DND-41 (cell line): ENCODE results near the gene NUTM2G.
"Not testable (repeated sequence)": the region's sequence is repeated elsewhere in the genome, so short reads cannot be mapped to it uniquely, and the experiment has no call there.

Experiments
- ATAC-seq: fragments of 200-7000 bp; cut with Tn5 transposase; 3 replicates; pipeline ENCODE4 v1.9.1; 2021; ENCODE audit warnings: low read depth; ENCODE audit not compliant: insufficient read depth
- DNase-seq: peaks from one replicate; pipeline ENCODE4 v3.0.0-alpha.2; 2020
- H2AFZ ChIP-seq: 2 replicates; pipeline ENCODE4 v1.6.0; 2012; ENCODE audit warnings: low read depth, low read length
- H3K27ac ChIP-seq: 2 replicates; pipeline ENCODE4 v1.5.1; 2012; ENCODE audit warnings: low read length, inconsistent platforms
- H3K27me3 ChIP-seq: fragments of 200-600 bp; sonication (generic); 2 replicates; pipeline ENCODE4 v1.6.0; 2012; ENCODE audit warnings: low read length, mild to moderate bottlenecking, inconsistent platforms; ENCODE audit not compliant: insufficient read depth, poor library complexity
- H3K36me3 ChIP-seq: 2 replicates; pipeline ENCODE4 v1.5.1; 2012; ENCODE audit warnings: low read length, inconsistent platforms; ENCODE audit not compliant: insufficient read depth
- H3K4me1 ChIP-seq: 2 replicates; pipeline ENCODE4 v1.5.1; 2012; ENCODE audit warnings: mild to moderate bottlenecking, low read length; ENCODE audit not compliant: insufficient read depth
- H3K4me2 ChIP-seq: 2 replicates; pipeline ENCODE4 v1.6.0; 2012; ENCODE audit warnings: mild to moderate bottlenecking, moderate library complexity, low read length, inconsistent platforms; ENCODE audit not compliant: insufficient read depth
- H3K4me3 ChIP-seq, 2 experiments: fragments of 200-600 bp in 1 of 2; shearing (Covaris generic) in 1 of 2; 2 replicates each; pipeline ENCODE4 v1.5.1; 2012 to 2016; ENCODE audit warnings: inconsistent platforms in 2 of 2, low read length in 2 of 2, mild to moderate bottlenecking in 2 of 2, low read depth in 1 of 2, moderate library complexity in 1 of 2
- H3K79me2 ChIP-seq: 2 replicates; pipeline ENCODE4 v1.6.0; 2012; ENCODE audit warnings: low read length, inconsistent platforms; ENCODE audit not compliant: insufficient read depth
- H3K9ac ChIP-seq: 2 replicates; pipeline ENCODE4 v1.6.0; 2012; ENCODE audit warnings: low read depth, mild to moderate bottlenecking, inconsistent platforms, low read length, moderate library complexity
- H3K9me3 ChIP-seq: 2 replicates; pipeline ENCODE4 v1.5.1; 2012; ENCODE audit warnings: low read length, moderate library complexity, mild to moderate bottlenecking, inconsistent platforms; ENCODE audit not compliant: insufficient read depth, severe bottlenecking
- H4K20me1 ChIP-seq: 2 replicates; pipeline ENCODE4 v1.6.0; 2012; ENCODE audit warnings: low read length; ENCODE audit not compliant: insufficient read depth
- EZH2 ChIP-seq: IDR thresholded peaks from 3 replicates; pipeline ENCODE4 v1.6.1; 2012; ENCODE audit warnings: borderline replicate concordance, low read depth, mild to moderate bottlenecking, moderate library complexity, low read length, inconsistent platforms; ENCODE audit not compliant: severe bottlenecking
- TF ChIP-seq, protein P1 (sequence below): IDR thresholded peaks from 2 replicates; pipeline ENCODE4 v1.5.1; 2012; ENCODE audit warnings: borderline replicate concordance, low read length, moderate library complexity, mild to moderate bottlenecking; ENCODE audit not compliant: poor library complexity, severe bottlenecking; ENCODE audit errors: extremely low read depth

The NUTM2G gene

DNA sequence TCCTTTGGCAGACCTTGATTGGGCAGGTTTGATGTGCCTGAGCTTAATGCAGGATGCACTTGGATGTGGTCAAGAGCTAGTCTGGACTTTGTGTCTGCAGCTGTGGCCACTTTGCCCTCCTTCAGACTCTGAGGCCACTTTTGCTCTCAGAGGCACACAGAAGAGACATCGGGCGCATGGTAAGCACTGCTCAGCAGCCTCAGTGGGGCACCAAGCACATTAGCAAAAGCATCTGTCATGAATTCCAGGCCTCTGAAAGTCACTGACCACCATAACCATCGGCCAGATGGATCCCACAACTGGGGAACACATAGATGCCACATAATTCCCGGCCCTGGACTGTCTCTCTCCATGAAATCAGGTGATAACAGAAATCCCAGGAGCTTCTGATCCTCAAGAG lies 40.1 kb upstream of the NUTM2G start:
- Histone ChIP-seq H2AFZ (no peak overlapping the region), H3K79me2 (no peaks in the 10 kb centered on the region), H3K27me3 (no peaks in the 10 kb centered on the region), H3K9me3 (no peaks in the 10 kb centered on the region), H4K20me1 (no peaks in the 10 kb centered on the region), H3K4me2 (no peak overlapping the region), H3K36me3 (peaks cover 28% of the 10 kb centered on the region), H3K27ac (no peak overlapping the region), H3K9ac (no peak overlapping the region), H3K4me3 (no peak overlapping the region), H3K4me1 (no peaks in the 10 kb centered on the region)
- TF ChIP-seq EZH2, result no peak
- TF ChIP-seq, protein P1, sequence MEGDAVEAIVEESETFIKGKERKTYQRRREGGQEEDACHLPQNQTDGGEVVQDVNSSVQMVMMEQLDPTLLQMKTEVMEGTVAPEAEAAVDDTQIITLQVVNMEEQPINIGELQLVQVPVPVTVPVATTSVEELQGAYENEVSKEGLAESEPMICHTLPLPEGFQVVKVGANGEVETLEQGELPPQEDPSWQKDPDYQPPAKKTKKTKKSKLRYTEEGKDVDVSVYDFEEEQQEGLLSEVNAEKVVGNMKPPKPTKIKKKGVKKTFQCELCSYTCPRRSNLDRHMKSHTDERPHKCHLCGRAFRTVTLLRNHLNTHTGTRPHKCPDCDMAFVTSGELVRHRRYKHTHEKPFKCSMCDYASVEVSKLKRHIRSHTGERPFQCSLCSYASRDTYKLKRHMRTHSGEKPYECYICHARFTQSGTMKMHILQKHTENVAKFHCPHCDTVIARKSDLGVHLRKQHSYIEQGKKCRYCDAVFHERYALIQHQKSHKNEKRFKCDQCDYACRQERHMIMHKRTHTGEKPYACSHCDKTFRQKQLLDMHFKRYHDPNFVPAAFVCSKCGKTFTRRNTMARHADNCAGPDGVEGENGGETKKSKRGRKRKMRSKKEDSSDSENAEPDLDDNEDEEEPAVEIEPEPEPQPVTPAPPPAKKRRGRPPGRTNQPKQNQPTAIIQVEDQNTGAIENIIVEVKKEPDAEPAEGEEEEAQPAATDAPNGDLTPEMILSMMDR, result no peak
- no peak for ATAC-seq
- DNase-seq, result no peak

DNA sequence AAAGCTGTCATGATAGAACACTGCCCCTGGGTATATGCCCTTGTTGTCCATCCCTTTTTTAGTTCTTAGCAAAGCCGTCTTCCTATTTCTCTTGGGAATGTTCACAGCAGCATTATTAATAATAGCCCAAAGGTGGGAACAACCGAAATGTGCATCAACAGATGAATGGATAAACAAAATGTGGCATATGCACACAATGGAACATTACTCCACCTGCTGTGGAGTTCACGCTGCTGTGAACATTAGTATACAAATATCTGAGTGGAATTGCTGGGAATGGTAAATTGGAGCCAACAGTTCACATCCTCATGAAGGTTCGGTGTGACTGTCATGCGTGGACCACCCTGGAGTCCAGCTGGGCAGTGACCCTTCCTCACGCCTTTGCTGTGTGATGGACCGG lies 36.5 kb upstream of the NUTM2G start:
- ATAC-seq (no peak), DNase-seq (no peak)
- no peaks in the 10 kb centered on the region for H3K9me3 ChIP-seq
- TF ChIP-seq EZH2, result no peak
- TF ChIP-seq, protein P1, result no peak
- no peak overlapping the region for H3K4me3 ChIP-seq
- H3K27me3 ChIP-seq, result no peaks in the 10 kb centered on the region
- H3K4me1 ChIP-seq, result no peaks in the 10 kb centered on the region
- H3K4me2 ChIP-seq, result no peak overlapping the region
- H3K27ac ChIP-seq, result no peak overlapping the region
- no peak overlapping the region for H2AFZ ChIP-seq
- no peaks in the 10 kb centered on the region for H4K20me1 ChIP-seq
- no peaks in the 10 kb centered on the region for H3K79me2 ChIP-seq
- H3K36me3 ChIP-seq, result peaks cover 56% of the 10 kb centered on the region
- no peak overlapping the region for H3K9ac ChIP-seq

DNA sequence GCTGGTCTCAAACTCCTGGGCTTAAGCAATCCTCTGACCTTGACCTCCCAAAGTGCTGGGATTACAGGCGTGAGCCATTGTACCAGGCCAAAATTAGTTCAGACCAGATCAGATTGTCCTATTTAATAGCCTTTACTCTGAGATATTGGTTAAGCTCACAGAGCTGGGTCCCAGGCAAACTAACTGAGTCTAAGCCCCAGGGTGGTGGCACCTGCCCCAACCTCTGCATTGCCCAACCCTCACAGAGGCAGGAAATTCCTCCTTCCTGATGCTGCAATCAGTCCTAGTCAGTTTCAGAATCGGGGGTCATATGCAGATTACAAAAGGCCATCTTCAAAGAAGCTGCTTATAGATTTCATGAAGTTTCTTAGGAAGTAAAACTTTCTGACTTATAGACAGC lies 28.6 kb upstream of the NUTM2G start:
- H3K4me3 ChIP-seq, H3K79me2 ChIP-seq, H3K27ac ChIP-seq, H2AFZ ChIP-seq, H3K4me2 ChIP-seq, DNase-seq, ATAC-seq, H3K9ac ChIP-seq, H3K27me3 ChIP-seq, H3K9me3 ChIP-seq, H4K20me1 ChIP-seq, H3K4me1 ChIP-seq: not testable (repeated sequence)
- peaks cover 26% of the 10 kb centered on the region for H3K36me3 ChIP-seq

DNA sequence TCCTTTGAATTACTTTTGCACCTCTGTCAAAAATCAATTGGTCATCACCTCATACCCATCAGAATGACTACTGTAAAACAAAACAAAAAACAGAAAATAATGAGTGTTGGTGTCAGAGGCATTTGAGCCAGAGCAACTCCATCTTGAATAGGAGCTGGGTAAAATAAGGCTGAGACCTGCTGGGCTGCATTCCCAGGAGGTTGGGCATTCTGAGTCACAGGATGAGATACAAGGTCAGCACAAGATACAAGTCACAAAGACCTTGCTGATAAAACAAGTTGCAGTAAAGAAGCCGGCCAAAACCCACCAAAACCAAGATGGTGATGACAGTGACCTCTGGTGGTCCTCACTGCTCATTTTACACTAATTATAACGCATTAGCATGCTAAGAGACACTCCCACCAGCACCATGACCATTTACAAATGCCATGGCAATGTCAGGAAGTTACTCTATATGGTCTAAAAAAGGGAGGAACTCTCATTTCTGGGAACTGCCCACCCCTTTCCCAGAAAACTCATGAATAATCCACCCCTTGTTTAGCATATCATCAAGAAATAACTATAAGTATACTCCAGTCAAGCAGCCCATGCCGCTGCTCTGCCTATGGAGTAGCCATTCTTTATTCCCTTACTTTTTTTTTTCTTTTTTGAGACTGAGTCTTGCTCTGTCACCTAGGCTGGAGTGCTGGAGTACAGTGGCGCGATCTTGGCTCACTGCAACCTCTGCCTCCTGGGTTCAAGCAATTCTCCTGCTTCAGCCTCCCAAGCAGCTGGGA lies 23.5 kb upstream of the NUTM2G start:
- H3K79me2 ChIP-seq, H3K9ac ChIP-seq, H2AFZ ChIP-seq, H3K4me1 ChIP-seq, H3K27ac ChIP-seq, H3K9me3 ChIP-seq, DNase-seq, H3K27me3 ChIP-seq, H4K20me1 ChIP-seq, H3K36me3 ChIP-seq, H3K4me2 ChIP-seq, H3K4me3 ChIP-seq, ATAC-seq: not testable (repeated sequence)

DNA sequence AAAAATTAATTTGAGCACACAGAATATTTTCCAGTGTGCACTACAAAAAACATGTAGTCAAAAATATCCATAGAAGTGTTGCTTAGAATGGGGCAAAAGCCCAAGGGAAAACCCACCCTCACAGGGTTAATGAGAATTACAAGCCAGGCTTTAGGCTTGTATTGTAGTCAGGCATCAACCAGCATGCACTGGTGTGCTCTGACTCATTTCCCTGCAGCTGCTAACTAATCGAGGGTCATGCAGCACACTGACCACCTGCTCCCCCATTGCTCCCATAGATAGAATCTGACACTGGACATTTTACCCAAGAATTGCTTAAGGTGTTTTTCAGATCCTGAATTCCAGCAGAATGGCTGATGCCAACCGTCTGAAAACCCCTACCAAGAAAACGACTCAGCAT lies 20.2 kb upstream of the NUTM2G start:
- H4K20me1 ChIP-seq, H3K9ac ChIP-seq, H2AFZ ChIP-seq, H3K4me1 ChIP-seq, H3K79me2 ChIP-seq, H3K36me3 ChIP-seq, H3K4me2 ChIP-seq, H3K27me3 ChIP-seq, DNase-seq, ATAC-seq, H3K9me3 ChIP-seq, H3K4me3 ChIP-seq, H3K27ac ChIP-seq: not testable (repeated sequence)

DNA sequence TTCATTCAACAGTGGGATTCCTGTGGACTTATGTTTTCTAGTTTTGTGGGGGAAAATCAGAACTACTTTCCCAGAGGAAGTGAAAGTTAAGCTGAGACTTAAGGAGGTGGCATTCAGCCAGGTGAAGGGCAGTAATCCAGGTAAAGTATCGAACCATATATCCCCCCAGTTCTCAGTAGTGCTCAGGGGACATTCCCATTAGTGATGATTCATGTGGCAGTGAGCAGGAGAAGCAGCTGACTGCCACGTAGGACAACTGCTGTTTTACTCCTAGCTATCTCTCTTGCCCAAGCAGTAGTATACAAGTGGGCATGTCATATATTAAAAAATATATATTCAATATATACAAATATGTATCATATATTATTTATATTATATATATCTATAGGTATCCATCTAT lies 13.1 kb upstream of the NUTM2G start:
- not testable (repeated sequence) for H3K9me3 ChIP-seq, H4K20me1 ChIP-seq, H3K27ac ChIP-seq, H3K36me3 ChIP-seq, ATAC-seq, H3K4me3 ChIP-seq, DNase-seq, H3K4me1 ChIP-seq, H3K4me2 ChIP-seq, H3K27me3 ChIP-seq, H3K79me2 ChIP-seq, H2AFZ ChIP-seq, H3K9ac ChIP-seq
